ENCODE results near the gene HECW1.

Gene HECW1

GRCh38 chr7:43148161-43148731, 35.8 kb downstream of the HECW1 start:
- no peak for FAIRE-seq

- FAIRE-seq = no peak
Observed at GRCh38 chr7:43151076-43151475, 38.6 kb downstream of the HECW1 start.

- no peak for FAIRE-seq
Observed at GRCh38 chr7:43152696-43153095, 40.2 kb downstream of the HECW1 start.

- FAIRE-seq = no peak
Observed at GRCh38 chr7:43155636-43156035, 43.2 kb downstream of the HECW1 start.

- no peak for FAIRE-seq
Observed at GRCh38 chr7:43163885-43164284, 51.4 kb downstream of the HECW1 start.

GRCh38 chr7:43164757-43165156, 52.3 kb downstream of the HECW1 start:
- FAIRE-seq = no peak

GRCh38 chr7:43166686-43167085, 54.2 kb downstream of the HECW1 start:
- FAIRE-seq = no peak

- FAIRE-seq = no peak
Observed at GRCh38 chr7:43169076-43169475, 56.6 kb downstream of the HECW1 start.

- no peak for FAIRE-seq
Observed at GRCh38 chr7:43170571-43170970, 58.1 kb downstream of the HECW1 start.

GRCh38 chr7:43175570-43176200, 63.2 kb downstream of the HECW1 start:
- no peak for FAIRE-seq

- FAIRE-seq = no peak
Observed at GRCh38 chr7:43179393-43179792, 66.9 kb downstream of the HECW1 start.

GRCh38 chr7:43192806-43193460, 80.5 kb downstream of the HECW1 start:
- no peak for FAIRE-seq

GRCh38 chr7:43193893-43194292, 81.4 kb downstream of the HECW1 start:
- FAIRE-seq = no peak

GRCh38 chr7:43195256-43195655, 82.8 kb downstream of the HECW1 start:
- FAIRE-seq = no peak

- FAIRE-seq = no peak
Observed at GRCh38 chr7:43195768-43196167, 83.3 kb downstream of the HECW1 start.

GRCh38 chr7:43196379-43196778, 83.9 kb downstream of the HECW1 start:
- no peak for FAIRE-seq

- no peak for FAIRE-seq
Observed at GRCh38 chr7:43198016-43198415, 85.6 kb downstream of the HECW1 start.

GRCh38 chr7:43198599-43199090, 86.2 kb downstream of the HECW1 start:
- FAIRE-seq = no peak

- no peak for FAIRE-seq
Observed at GRCh38 chr7:43199371-43200160, 87.1 kb downstream of the HECW1 start.

- FAIRE-seq = no peak
Observed at GRCh38 chr7:43201912-43202311, 89.5 kb downstream of the HECW1 start.

- no peak for FAIRE-seq
Observed at GRCh38 chr7:43204081-43204480, 91.6 kb downstream of the HECW1 start.

- FAIRE-seq = no peak
Observed at GRCh38 chr7:43205171-43205795, 92.8 kb downstream of the HECW1 start.

- FAIRE-seq = no peak
Observed at GRCh38 chr7:43208242-43208641, 95.8 kb downstream of the HECW1 start.
